ENCODE data around the gene ACRBP.

- TF ChIP-seq CTCF (conservative IDR thresholded peaks at IDR 0.05) (no peak), ZFX (IDR thresholded peaks at IDR 0.05) (no peak)
These were observed 6.8 kb upstream of the ACRBP start for GRCh38 chr12:6653987-6654386.

All from C4-2B (cell line).